HTR-8/SVneo (cell line): ENCODE measurements around the gene DOCK10.
A peak's percentile ranks its signal among the peaks of the same experiment; 100 is the strongest.
"Not testable (repeated sequence)": the region's sequence is repeated elsewhere in the genome, so short reads cannot be mapped to it uniquely, and the experiment has no call there.

ENCODE experiments used
- DNase-seq: peaks from one replicate; pipeline ENCODE4 v3.0.0; 2011; ENCODE audit warnings: low spot score, mixed read lengths; ENCODE audit not compliant: insufficient read length
- FAIRE-seq: peaks from 2 replicates; lab custom pipeline; 2011; peaks lifted over from hg19 to GRCh38; lab: Jason Lieb, UNC

The DOCK10 gene

DNA sequence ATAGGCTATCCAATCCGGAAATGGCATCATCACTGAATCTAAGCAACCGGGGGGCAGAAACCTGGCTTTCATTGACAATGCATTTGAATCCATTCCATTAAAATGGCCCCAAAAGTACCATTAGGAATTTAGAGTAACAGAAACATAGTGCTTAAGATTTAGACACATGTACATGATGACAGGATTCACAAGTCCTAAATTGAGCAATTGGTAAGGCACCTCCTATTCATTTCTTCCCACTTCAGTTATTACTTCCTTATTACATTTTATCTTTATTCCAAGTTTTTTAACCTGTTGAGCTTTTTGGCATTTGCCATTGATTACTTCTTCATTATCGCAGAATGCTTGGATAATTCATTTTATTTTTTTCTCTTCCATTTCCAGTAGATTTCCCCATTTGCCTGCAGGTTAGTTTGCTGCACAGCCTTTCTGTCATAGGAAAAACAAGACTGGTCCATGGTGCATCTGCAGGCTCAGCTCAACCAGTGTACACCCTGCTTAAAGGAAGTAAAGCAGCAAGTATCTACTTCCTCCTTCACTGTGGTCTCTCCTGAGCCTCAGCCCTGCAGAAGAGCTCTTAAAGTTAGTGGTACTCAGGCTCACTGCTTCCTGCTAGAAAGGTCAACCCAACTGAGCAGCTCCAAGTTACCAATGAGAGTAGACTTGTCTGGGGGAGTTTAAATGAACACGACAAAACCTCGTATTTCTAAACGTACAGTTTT lies 89.2 kb downstream of the DOCK10 start:
- DNase-seq = no peak
- FAIRE-seq = no peak

DNA sequence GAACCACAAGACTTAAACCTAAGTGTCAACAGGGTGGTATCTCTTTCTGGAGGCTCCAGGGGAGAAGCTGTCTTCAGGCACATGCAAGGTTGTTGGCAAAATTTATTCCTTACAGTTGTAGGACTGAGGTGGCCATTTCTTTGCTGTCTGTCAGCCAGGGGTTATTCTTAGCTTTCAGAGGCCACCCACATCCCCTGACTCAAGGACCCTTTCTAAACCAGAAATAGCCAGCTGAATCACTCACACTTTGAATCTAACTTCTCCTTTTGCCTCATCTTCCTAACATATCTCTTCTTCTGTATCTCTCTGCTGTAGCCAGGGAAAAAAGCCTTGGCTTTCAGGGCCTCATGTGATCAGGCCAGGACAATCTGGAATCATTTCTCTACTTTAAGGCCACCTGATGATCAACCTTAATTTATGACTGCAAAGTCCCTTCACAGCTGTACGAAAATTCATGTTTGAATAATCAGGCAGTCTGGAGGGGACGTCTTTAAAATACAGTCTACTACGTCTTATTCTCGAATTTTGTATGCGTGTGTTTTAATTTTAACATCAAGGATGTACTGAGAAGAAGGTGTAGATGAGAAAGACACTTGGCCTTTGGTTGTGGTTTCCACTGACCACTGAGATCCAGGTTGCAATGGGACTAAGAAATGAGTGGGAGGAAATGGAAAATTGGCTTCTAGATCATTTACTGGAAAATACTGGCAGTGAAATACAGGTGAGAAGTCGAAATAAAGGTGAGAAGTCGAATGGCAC lies 90.4 kb downstream of the DOCK10 start:
- DNase-seq (no peak), FAIRE-seq (no peak)

DNA sequence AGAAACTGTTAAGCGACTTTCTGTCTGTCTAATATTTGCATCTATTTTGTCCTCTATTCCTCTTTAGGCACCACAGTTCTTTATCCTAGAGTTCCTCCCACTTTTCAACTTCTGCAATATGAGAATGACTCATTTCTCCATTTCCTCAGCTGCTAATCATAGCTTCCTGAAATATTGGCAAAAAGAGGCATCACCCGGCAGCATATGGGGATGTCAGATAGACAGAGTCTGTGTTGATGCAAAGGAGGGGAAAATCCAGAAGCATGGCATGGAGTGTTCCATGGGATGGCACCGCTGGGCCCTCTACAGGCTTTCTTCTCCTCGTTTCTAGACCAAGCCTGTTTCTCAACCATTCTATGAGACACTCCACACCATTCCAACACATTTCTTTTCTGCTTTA lies 93.4 kb downstream of the DOCK10 start:
- no peak for FAIRE-seq
- peak; percentile 31 for DNase-seq

DNA sequence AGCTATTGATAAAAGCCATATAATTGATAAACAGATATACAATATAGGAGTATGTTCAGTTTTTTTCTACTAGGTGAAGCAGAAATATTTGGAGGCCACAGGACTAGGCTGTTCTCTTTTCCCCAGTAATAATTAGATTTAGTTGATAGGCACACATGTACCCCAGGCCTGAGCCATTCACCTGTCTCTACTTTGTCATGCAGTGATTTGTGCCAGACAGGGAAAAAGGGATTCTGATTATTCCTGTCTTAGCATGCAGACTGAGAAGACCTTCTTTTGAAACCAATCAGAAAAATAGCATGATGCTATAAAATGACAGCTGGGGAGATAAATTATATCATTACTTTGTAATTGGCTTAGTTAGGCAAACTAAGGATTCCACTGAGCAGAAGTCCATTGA lies 94.3 kb downstream of the DOCK10 start:
- DNase-seq (no peak), FAIRE-seq (no peak)

DNA sequence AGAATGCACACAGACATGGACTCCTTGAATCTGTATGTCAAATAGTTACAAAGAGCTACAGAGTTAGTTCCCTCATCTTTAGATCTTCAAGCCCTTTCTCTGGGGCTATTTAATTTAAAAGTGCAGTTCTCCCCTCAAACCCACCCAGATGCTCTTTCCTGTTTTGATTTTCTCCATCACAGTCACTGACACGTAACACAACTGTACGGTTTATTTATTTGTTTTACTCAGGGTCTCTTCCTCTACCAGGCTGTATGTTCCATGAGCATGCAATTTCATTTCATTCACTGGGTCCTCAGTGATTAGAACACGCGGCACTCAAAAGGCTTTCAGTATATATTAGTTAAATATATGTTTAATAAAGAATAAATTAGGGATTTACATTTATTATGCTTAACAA lies 94.7 kb downstream of the DOCK10 start:
- FAIRE-seq = no peak

DNA sequence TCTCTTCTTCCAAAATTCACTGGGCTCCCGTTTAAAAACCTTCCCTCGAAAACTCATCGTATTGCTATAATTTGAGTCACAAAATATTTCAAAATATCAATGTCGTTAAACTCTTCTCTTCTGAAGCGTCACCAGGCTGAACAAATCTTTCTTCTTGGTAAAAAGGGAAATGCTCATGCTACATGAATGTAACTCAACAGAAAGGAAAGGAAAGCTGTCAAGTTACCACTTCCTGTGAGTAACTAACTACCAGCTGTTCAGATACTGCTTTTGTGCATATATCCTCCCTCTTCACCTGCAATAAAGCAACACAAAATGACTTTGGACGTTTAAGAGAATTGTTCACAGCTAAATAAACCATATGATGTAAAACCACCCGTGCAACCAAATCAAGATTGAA lies 95.4 kb downstream of the DOCK10 start:
- FAIRE-seq (no peak), DNase-seq (peak; percentile 13)

More for the DNA sequence above, 94.7 kb downstream of the DOCK10 start:
- DNase-seq = no peak

DNA sequence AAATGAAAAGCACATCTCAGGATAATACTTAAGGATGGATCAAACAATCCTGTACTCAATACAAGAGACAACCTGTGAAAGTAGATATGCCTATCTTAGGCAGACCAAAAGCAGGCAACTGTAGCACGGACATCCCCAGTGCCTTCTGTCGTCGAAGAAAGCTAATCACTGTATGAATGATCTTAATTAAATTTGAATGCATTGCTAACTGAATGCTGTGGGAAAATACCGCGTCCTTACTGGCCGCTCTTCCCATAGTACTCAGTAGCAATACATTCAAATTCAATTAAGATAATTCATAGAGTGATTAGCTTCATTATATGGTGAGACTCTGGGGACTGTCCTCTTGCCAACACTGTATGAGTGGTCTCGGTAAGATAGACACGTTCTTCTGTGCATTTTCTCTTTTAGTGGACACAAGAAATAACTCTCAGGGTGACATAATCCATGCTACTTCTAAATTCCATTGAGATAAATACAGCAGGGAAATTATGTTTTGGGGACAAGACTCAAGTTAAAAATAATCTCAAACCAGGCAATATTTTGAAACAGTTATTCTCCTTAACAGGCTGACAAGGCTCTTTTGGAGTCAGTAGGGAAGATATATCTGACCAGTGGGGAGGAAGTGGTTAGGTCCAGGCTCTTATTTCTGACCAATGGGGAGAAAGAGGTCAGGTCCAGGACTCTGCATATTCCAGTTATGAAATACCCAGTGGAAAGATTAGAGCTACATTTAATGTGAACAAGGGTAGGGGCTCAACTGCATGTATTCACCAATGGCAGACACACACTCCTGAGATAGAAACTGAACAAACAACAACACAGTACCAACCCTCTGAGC lies 97.3 kb downstream of the DOCK10 start:
- no peak for DNase-seq
- FAIRE-seq = no peak

DNA sequence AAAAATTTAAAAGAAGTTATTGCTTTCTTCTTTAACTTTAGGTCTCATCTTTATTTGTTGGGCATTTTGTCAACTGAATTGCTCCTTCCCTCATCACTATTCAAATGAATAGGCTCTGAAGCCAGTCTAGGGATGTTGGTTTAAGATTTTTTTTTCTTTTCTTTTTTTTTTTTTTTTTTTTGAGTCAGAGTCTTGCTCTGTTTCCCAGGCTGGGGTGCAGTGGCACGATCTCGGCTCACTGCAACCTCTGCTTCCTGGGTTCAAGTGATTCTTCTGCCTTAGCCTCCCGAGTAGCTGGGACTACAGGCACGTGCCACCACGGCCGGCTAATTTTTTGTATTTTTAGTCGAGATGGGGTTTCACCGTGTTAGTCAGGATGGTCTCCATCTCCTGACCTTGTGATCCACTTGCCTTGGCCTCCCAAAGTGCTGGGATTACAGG lies 98.6 kb downstream of the DOCK10 start:
- DNase-seq, FAIRE-seq: not testable (repeated sequence)

DNA sequence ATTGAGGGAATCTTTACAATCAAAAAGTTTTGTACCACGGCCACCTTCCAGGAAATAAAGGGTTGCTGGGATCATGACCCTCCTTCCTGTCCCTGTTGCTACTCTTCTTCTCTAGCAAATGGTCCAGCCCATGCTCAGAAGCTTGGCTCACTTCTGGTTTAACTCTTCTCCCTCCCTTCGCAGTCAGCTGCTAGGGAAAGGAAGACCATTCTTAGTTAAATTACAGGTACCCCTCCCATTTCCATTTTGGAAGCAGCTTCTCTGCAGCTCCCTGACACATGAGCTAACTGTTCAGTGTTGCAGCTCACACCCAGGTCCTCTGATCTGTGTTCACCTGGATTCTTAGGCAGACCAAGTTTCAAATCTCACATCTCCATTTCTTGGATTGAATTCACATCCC lies 100.3 kb downstream of the DOCK10 start:
- no peak for FAIRE-seq
- no peak for DNase-seq

DNA sequence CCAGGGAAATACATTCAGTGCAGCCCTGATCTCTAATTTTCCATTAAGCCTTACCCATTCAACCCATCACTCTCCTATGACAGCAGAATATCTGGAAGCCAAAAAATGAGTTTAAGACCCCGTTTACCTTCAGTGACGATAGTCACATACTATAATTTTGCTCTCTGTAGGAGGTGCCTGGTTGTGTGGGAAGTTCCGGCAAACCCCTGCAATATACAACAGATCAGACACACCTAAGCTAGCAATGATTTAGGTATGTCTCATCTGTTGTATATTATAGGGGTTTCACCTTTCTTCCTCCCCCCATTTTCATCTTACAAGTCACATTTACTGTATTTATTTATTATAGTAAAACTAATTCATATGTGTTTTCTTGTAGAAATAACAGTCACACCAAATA lies 101.7 kb downstream of the DOCK10 start:
- DNase-seq = no peak
- FAIRE-seq = no peak

DNA sequence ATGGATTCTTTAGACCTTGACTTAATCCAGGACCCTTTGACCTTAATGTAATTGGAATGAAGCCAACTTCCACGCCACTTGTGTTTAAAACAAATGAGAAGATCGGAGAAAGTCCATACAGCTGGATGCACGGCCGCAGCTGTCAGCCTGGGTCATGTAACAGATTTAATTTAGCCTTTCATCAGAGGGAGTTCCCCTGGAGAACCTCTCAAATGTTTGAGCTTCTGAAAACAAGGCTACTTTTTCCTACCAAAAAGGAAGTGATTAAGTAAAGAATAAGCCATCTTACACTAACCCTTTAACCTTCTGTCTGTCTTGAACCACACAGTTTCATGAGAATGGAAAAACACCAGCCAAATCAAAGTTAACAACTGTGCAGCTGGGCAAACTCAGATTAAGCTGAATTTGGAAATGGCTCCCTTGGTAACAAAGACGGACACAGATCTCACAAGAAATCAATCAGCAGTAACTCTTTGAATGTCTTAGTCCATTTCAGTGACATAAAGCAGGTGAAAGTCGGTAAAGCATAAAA lies 103.6 kb downstream of the DOCK10 start:
- FAIRE-seq (no peak), DNase-seq (no peak)

DNA sequence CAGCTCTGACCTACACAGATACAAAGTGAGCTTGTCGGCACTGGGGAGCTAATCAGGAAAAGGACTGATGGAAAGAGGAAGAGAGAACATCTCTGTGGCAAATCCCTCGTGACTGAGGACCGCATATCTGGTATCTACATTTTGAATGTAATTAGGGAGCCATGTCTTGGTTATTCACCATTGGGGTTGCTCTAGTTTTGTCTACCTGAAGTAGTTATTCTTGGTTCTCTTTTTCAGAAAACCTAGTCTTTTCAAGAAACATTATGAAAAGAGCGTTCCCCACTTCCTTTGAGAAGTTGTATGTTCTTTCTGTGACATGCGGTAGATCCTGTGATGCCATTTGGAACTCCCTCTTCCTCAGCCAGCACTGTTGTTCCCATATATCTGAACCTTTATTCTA lies 104.4 kb downstream of the DOCK10 start:
- FAIRE-seq (no peak), DNase-seq (no peak)

DNA sequence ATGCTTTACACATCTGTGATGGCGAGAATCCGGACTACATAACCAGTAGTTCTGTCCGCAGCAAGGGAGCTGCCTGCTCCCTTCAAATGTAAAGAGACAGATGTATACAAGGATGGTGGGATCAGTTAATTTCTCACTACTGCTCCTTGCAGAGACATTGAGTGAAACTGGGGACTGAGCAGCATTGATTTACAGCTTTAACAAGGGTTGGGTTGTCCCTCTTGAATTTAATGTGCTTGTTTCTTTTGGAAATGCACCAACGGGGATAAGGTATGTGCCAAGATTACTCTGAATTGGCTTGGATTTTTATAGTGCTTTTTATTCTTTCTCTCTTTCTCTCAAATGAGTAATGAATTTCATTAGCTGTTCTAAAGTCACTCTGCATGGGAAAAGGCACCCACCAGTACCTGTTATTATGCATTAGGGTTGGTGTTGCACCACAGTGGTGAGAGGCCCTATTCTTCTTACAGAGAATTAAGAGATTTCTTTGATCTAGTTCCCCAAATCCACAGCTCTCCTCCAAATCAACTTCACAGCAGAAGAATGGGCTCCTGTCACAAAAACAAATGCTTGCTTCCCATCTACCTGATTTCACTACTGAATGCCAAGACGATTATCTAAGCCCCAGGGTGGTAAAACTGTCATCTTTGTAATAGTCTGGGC lies 107.6 kb downstream of the DOCK10 start:
- FAIRE-seq (no peak), DNase-seq (no peak)

DNA sequence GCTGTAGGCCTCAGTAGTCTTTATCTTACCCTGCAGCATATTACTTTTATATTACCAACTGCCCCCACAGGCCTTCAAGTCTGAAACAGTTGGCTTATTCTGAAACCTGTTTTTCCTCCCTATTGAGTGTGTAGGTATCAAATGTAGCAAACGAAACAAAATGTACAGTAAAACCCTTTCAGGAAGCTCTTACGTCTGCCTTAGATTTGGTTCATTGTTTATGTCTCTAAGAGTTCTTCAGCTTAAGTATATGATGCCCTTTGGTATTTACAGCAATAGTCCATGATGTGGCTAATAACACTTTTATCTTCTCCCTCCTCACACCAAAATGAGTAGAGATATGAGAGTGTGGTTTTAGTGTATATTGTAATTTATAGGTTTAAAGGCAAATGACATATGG lies 108.8 kb downstream of the DOCK10 start:
- FAIRE-seq (no peak), DNase-seq (no peak)

DNA sequence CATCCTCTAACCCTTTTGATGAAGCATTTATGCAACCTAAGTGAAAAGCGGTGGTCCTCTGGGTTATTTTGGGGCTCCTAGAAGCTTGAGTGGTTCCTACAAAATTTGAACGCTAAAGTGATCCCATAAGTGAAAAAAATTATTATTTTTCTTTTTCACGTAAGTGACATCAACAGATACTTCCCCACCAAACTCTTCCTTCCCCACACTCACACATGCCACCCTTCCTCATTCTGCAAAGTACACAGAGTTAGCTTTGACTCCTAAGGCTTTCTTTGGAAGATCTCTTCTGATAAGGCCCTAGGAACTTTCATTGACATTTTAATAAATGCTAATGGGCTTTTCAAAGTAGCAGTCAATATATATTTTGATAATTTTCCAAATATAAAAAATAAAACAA lies 109.7 kb downstream of the DOCK10 start:
- no peak for DNase-seq
- FAIRE-seq = no peak

DNA sequence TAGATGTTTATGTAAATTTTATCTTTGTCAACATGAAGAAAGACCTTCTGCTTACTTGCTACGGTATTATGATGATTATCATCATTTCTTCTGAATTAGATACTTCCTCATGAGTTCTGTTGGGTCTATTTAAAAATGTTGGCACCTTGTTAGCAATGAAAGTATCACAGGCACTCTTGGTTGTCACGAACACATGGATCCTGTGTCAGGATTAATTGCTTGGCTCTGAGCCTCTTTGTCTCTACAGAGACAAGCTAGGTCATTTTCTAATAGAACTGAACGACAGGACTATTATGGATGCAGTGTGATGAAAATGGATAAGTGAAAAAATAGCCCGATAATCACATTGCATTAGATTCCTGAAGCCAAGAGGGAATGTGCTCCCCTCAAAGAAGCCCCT lies 110.3 kb downstream of the DOCK10 start:
- FAIRE-seq = no peak
- DNase-seq = no peak

DNA sequence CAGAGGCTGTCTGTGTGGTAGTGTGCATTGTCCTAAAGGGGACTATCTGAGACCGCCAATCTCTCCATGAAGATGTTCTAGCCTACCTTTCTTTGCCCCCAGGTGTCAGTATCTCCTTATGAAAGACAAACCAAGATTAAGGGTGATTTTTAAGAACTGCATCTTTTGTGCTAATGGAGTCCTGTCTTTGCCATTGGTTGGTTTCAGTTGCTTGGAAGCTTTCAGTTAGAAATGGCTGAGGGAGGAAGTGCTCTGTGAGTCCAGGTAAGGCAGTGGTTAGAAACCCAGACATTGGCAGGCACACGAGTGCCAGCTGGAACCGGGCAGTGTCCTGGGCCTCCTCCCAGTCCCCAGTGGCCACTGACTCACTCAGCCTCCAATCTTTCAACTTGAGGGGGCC lies 111.3 kb downstream of the DOCK10 start:
- DNase-seq = no peak
- FAIRE-seq = no peak

DNA sequence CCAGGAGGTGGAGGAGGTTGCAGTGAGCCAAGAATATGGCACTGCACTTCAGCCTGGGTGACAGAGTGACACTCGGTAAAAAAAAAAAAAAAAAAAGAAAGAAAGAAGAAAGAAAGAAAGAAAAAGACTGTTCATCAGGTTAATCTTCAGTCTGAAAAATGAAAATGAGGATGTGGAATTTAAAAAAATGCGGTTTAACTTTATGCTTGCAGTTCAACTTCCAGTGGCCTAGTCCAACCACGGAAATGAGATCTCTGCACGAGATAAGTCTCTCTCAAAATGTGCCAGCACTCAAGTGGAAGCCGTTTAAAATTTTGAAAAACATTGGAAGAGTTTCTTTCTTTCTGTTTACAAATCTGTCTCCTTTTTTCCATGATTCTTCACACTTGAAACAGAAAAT lies 112.1 kb downstream of the DOCK10 start:
- no peak for FAIRE-seq

DNA sequence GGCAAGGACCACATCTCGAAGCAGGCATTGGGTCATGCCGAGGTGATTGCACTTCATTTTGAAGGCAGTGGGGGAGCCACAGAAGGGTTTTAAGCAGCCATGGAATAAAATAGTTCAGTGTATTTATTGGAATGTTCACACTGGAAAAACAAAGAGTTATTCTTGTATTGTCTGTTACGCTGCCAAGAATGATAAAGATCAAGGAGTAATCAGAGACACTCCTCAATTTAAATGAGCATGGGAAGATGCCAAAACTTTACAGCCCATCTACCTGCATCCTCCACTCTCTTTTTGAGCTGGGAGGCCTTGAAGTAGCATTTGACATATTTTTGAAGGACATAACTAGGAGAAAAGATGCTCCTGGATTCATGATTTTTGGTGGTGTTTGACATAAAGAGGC lies 112.8 kb downstream of the DOCK10 start:
- no peak for DNase-seq
- FAIRE-seq = no peak

More for the DNA sequence above, 112.1 kb downstream of the DOCK10 start:
- DNase-seq = no peak

DNA sequence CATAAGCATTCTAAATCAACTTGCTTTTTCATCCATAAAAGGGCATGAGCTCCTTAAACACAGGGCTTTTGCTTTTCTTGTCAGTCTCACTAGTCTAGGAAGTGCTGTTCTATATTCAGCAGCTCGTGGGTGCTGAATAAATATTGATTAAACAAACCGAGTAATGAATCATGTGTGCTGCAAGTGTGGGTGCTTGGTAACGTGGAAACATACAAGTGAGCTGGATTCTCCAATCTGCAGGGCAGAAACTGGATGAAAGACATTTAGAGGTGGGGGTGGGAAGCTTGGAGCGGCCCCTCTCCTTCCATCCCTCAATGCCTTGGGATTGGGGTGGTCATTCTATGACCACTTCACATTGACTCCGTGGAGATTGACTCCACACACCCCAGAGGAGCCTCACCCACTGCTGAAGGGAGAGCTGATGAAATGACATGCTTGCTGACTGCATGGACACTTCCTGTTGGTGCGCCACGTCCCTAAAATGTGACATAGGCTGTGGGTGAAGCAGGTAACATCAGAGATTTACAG lies 114.6 kb downstream of the DOCK10 start:
- no peak for DNase-seq

More for the DNA sequence above, 114.6 kb downstream of the DOCK10 start:
- FAIRE-seq = no peak
